IPS-NIHi11 (cell line): Measurements from ENCODE around the gene GSTT4.
"Not testable (repeated sequence)": the region's sequence is repeated elsewhere in the genome, so short reads cannot be mapped to it uniquely, and the experiment has no call there.

ENCODE experiments used
- DNase-seq: peaks from one replicate; pipeline ENCODE4 v3.0.0; 2012; ENCODE audit warnings: mixed read lengths, low spot score

GSTT4 gene

GRCh38 chr22:23952794-23953405, 52.4 kb downstream of the GSTT4 start:
- DNase-seq, result not testable (repeated sequence)

GRCh38 chr22:23951383-23951782, 53.9 kb downstream of the GSTT4 start:
- DNase-seq, result not testable (repeated sequence)

GRCh38 chr22:23949764-23950163, 55.5 kb downstream of the GSTT4 start:
- DNase-seq, result not testable (repeated sequence)
